GM19397 (cell line): Measurements from ENCODE around the gene SNX32.

ENCODE experiments used
- ATAC-seq: cut with Tn5 transposase; IDR thresholded peaks from one replicate; pipeline ENCODE4 v1.9.1; 2021; ENCODE audit warnings: mild to moderate bottlenecking, moderate library complexity; ENCODE audit not compliant: unreplicated experiment

The SNX32 gene

DNA sequence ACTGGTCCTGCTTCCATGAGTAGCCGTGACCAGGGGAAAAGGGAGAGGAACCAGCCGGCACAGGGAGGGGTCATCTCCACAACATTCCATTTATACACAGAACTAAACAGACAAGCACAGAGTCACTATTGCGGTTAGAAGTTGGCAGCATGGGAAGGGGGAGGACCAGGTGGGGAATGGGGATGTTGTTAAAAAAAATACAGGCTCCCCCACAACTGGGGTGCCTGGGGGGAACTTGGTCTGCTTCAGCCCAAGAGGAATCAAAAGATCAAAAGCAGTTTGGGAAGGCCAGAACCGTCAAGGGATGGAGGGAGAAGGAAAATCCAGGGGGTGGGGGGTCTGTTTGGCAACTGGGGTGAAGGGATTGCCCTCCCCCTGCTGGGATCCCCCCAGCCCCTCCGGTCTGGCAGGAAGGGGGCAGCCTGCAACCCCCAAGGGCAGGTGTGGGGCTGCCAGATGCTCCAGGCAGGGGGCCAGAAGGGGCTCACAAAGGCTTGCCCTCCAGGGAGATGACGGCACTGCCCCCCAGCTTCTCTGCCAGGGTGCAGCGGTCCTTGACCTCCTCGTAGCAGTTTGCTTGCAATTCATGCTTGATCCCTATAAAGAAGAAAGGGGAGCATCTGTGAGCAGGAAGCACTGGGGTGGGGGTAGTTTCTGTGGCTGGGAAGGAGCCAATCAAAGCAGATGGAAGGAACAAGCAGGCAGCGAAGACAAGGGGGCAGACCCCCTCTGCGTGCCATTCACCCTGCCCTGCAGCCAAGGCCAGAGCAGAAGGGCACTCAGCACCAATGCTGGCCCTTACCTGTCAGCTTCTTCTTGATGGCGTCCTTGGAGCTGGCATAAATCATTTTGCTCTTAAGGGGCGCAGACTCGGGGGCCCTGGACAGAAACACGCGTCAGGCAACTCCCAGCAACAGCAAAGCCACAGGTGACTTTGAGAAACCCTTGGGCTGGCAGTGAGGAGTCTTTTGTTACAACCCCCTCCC lies 21.4 kb downstream of the SNX32 start:
- no peak for ATAC-seq

DNA sequence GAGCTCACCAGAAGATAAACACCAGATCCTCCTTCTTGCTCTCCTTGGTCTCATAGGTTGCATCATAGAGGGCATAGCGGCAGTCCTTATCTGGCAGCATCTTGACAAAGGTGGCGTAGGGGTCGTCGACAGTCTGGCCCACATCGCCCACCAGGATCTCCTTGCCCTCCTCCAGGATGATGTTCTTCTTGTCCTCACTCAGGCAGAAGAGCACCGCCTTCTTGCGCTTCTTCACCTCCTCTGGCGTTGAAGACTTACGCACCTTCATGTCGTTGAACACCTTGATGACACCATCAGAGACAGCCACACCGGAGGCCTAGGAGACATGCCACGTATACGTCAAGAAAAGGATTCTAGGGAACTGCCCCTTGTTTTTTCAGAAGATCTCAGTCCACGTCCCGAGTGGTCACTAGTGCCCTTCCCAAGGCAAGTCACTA lies 22.2 kb downstream of the SNX32 start:
- no peak for ATAC-seq

DNA sequence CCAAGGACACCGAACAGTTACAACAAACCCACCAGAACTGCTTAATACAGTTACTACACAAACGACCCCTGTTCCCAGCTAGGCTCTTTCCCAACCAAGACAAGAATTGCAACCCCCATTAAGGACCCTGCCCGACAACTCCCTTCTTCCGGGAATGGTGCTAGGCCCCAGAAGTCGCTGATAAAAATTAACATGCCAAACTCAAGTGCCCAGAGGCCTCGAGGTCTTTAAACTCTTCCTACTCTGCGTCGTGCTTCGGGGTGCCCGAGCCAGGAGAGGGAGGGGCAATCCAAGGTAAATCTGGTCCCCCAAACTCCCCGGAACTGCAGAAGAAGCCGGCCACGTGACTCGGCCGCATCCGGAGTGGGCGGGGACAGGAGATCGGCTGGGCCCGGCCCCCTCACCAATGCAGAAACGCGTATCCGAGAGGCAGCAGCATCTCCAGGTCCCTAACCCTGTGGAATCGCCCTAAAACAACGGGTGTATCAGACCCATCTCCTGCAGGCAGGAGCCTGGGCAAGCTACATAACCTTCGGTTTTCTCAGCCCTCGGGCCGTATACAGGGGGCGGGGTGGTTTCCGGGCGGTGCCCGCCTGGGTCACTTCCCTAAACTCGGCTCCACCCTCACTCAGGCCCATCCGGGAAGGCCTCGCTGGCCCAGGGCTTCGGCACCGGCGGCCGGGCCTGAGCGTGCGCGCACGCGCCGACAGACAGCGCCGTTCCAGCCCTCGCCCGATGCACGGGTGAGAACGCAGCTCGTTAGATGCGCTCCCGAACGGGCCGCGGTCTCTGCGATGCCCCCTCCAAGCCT lies 23.1 kb downstream of the SNX32 start:
- peak; percentile 34 for ATAC-seq

DNA sequence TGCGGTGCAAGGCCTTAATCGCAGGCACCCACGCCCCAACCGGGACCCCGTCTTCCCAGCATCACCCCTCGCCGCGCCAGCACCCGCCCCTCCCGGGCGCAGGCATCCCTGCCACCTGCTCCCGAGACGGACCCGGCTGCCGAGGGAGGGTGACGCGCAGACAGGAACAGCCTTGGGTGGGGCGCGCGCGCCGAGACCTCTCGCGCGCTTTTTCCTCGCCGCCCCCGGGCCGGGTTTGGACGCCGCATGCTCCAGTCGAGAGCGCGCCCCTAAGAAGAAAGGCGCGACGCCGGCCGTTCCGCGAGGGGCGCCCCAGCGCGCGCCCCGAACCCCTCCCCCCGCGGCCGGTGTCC lies 23.7 kb downstream of the SNX32 start:
- peak; percentile 2 for ATAC-seq

GRCh38 chr11:65857853-65858680 lies 24.3 kb downstream of the SNX32 start, which contains the start of gene CFL1:
CFL1 (minus strand) TSS chr11:65858180; CDS start chr11:65858099, 81 bp downstream.
- peak; percentile 42 for ATAC-seq

DNA sequence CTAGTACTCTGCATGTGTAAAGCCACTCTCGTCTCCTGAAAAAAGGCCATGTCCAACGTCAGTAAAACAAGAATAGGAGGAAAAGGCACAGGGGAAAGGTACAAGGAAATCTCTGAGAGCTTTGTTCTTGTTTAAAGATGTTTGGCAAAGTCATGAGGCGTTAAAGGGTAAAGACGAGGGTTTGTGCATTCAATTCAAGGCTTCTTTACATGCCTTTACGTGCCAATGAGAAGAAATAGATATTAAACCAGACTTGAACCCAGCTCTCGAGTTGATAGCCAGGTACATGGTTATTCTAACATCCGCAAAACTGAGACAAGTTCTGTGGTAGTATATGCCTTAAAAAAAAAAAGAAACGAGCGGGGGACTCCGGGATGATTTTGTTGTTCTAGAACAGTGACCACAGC lies 24.9 kb downstream of the SNX32 start:
- no peak for ATAC-seq

DNA sequence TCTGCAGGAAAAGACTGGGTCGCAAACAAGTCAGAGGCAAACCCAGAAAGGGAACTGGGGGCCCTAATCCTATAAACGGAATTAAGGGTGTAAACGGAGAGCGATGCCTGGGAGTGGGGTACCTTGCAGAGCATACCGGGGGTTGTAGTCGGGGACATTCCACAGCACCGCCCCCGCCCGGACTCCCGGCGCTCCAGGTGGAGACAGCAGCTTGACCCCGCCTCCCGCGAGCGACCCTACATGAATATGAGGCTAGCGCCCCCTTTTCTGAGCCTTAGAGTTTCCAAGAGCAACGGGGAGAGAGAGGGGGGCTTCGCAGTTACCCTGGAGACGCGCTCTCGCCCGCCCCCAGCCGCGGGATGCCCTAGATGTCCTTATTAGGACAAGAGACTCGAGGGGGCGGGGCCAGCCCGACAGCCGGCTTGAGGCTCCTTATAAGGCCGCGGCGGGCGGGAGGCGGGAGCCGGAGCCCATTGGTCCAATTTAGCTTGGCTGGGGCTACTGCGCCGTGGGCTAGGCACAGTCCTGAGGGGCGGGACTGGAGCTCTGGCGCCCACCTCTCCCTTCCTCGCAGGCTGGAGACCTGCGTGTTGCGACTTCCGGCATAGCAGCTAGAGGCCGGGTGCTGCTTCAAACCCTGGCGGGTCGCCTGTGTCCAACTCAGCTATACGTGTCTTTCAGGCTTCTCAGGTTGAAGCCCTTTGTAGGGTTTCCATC lies 25.5 kb downstream of the SNX32 start:
- ATAC-seq, result peak; percentile 46

- no peak for ATAC-seq
Measured at GRCh38 chr11:65859812-65860277, 26.1 kb downstream of the SNX32 start.

GRCh38 chr11:65860278-65861164 lies 26.8 kb downstream of the SNX32 start, which contains the start of gene MUS81:
MUS81 (plus strand) TSS chr11:65860433; CDS start chr11:65860754, 321 bp downstream.
- no peak for ATAC-seq

DNA sequence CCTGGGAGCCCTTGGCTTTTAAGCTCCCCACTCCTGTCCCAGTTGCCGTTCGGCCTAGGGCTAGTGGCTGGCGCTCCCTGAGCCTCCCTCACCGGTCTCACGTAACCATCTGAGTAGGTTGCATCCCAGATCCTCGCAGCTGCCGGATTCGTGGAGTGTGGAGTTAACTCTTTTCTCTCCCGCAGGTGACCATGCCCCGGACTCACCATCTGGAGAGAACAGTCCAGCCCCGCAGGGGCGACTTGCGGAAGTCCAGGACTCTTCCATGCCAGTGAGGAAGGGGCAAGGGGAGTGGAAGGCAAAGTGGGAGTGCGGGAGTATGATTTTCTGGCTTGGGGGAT lies 27.4 kb downstream of the SNX32 start:
- no peak for ATAC-seq

DNA sequence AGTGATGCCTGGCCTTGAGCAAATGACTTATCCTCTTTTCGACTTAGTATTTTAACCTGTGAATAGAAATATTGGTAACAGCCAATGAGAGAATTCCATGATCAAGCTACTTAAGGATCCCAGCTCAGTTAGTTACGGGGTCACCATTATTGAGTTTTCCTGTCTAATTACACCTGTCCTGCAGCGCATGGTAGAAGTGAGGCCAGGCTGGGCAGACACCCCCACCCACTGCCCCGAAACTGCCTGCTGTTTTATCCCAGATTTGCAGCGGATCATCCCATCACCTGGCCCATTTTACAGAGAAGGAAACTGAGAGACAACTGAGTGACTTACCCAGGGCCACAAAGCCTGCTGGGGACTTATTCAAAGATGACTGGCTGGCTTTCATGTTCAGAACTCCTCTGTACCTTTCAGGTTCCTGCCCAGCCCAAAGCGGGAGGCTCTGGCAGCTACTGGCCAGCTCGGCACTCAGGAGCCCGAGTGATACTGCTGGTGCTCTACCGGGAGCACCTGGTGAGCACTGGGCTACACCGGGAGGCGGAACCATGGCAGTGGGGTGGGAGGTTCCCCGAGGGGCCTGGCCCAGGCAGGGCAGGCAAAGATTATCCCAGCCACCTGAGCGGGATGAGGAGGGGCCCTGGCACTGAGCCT lies 27.9 kb downstream of the SNX32 start:
- no peak for ATAC-seq

- no peak for ATAC-seq
Measured at GRCh38 chr11:65862191-65862735, 28.5 kb downstream of the SNX32 start.

GRCh38 chr11:65862941-65863888 lies 29.5 kb downstream of the SNX32 start:
- no peak for ATAC-seq

GRCh38 chr11:65863889-65864705 lies 30.3 kb downstream of the SNX32 start:
- no peak for ATAC-seq

DNA sequence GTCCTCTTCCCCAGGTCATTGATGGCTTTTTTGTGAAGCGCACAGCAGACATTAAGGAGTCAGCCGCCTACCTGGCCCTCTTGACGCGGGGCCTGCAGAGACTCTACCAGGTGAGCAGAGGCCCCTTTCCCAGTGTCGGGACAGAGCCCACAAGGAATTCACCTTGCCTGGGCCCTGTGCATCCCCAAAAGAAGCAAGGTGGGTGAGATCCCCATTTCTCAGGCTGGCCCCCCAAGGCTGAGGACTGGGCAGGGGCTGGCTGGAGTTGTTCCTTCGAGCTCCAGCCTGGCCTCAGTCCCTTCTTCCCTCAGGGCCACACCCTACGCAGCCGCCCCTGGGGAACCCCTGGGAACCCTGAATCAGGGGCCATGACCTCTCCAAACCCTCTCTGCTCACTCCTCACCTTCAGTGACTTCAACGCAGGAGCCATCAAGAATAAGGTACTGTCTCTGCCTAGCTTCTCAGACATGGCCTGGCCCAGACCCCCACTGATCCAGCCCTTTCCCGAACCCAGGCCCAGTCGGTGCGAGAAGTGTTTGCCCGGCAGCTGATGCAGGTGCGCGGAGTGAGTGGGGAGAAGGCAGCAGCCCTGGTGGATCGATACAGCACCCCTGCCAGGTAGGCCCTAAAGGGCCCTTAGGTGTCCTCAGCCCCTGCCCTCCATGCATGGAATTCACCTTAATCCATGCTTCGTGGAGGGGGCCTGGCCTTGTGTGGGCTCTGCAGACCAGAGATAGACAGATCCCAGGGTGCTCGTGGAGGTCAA lies 31.1 kb downstream of the SNX32 start:
- no peak for ATAC-seq
